Mucosa of rectum (tissue), 2 donors: ENCODE measurements around the gene DCST2.

Experiments
- H3K27ac ChIP-seq, 2 donors: one replicate each; pipeline ENCODE4 v1.7.0; 2013; ENCODE audit warnings: inconsistent platforms in 2 of 2, low read depth in 2 of 2, low read length in 2 of 2
- H3K27me3 ChIP-seq, 2 donors: one replicate each; pipeline ENCODE4 v1.7.0; 2013; ENCODE audit warnings: low read length in 2 of 2; ENCODE audit not compliant: control insufficient read depth in 2 of 2, insufficient read depth in 2 of 2
- H3K36me3 ChIP-seq, 2 donors: one replicate each; pipeline ENCODE4 v1.7.0; 2013; ENCODE audit warnings: low read length in 2 of 2; ENCODE audit not compliant: control insufficient read depth in 2 of 2, insufficient read depth in 2 of 2
- H3K4me1 ChIP-seq, 2 donors: one replicate each; pipeline ENCODE4 v1.7.0; 2013; ENCODE audit warnings: low read length in 2 of 2, mild to moderate bottlenecking in 1 of 2; ENCODE audit not compliant: control insufficient read depth in 2 of 2, insufficient read depth in 2 of 2
- H3K4me3 ChIP-seq, 2 donors: one replicate each; pipeline ENCODE4 v1.7.0; 2013; ENCODE audit warnings: low read length in 2 of 2
- H3K9ac ChIP-seq, 2 donors: one replicate each; pipeline ENCODE4 v1.7.0; 2013; ENCODE audit warnings: low read length in 2 of 2, low read depth in 1 of 2, mild to moderate bottlenecking in 1 of 2
- H3K9me3 ChIP-seq, 2 donors: one replicate each; pipeline ENCODE4 v1.7.0; 2013; ENCODE audit warnings: low read length in 2 of 2; ENCODE audit not compliant: control insufficient read depth in 2 of 2
- donor health status: healthy.
- donor health status: Normal muscosa, but diverticular disease.

Gene DCST2

GRCh38 chr1:155077758-155078445, 44.3 kb upstream of the DCST2 start:
- H3K27me3 ChIP-seq, result peaks cover 7 to 13% of the 10 kb centered on the region in 2 donors
- no peak overlapping the region for H3K27ac ChIP-seq
- H3K4me3 ChIP-seq, result peak overlapping the region in 1 of 2 donors; percentile 18
- no peaks in the 10 kb centered on the region for H3K36me3 ChIP-seq
- H3K9ac ChIP-seq, result peak overlapping the region in 1 of 2 donors; percentile 90
- H3K9me3 ChIP-seq, result no peaks in the 10 kb centered on the region
- H3K4me1 ChIP-seq, result peaks cover 26 to 45% of the 10 kb centered on the region in 2 donors

- H3K4me1 ChIP-seq, result peaks cover 21 to 39% of the 10 kb centered on the region in 2 donors
- H3K27me3 ChIP-seq, result peaks cover 3 to 11% of the 10 kb centered on the region in 2 donors
- H3K9ac ChIP-seq, result no peak overlapping the region
- no peaks in the 10 kb centered on the region for H3K9me3 ChIP-seq
- H3K36me3 ChIP-seq, result no peaks in the 10 kb centered on the region
- H3K27ac ChIP-seq, result no peak overlapping the region
- H3K4me3 ChIP-seq, result no peak overlapping the region
These were observed 43.8 kb upstream of the DCST2 start for GRCh38 chr1:155077346-155077745.

GRCh38 chr1:155076371-155076770, 42.8 kb upstream of the DCST2 start:
- no peaks in the 10 kb centered on the region for H3K36me3 ChIP-seq

GRCh38 chr1:155075535-155075934, 42.0 kb upstream of the DCST2 start:
- peaks cover 0 to 4% of the 10 kb centered on the region in 2 donors for H3K27me3 ChIP-seq
- no peak overlapping the region for H3K4me3 ChIP-seq
- H3K9ac ChIP-seq, result no peak overlapping the region
- H3K4me1 ChIP-seq, result peaks cover 10 to 30% of the 10 kb centered on the region in 2 donors
- H3K9me3 ChIP-seq, result no peaks in the 10 kb centered on the region
- H3K27ac ChIP-seq, result no peak overlapping the region
- H3K36me3 ChIP-seq, result no peaks in the 10 kb centered on the region

More at GRCh38 chr1:155076371-155076770, 42.8 kb upstream of the DCST2 start:
- Histone ChIP-seq H3K9ac (no peak overlapping the region), H3K4me3 (no peak overlapping the region), H3K27ac (no peak overlapping the region), H3K4me1 (peaks cover 12 to 34% of the 10 kb centered on the region in 2 donors), H3K27me3 (peaks cover 3 to 9% of the 10 kb centered on the region in 2 donors), H3K9me3 (no peaks in the 10 kb centered on the region)

GRCh38 chr1:155073377-155074242, 40.0 kb upstream of the DCST2 start:
- Histone ChIP-seq H3K4me3 (no peak overlapping the region), H3K36me3 (peaks cover 4 to 9% of the 10 kb centered on the region in 2 donors), H3K4me1 (peaks cover 15 to 19% of the 10 kb centered on the region in 2 donors), H3K27ac (no peak overlapping the region), H3K27me3 (no peaks in the 10 kb centered on the region), H3K9ac (no peak overlapping the region), H3K9me3 (no peaks in the 10 kb centered on the region)

GRCh38 chr1:155072531-155073289, 39.1 kb upstream of the DCST2 start:
- H3K4me3 ChIP-seq, result no peak overlapping the region
- peaks cover 4 to 16% of the 10 kb centered on the region in 2 donors for H3K36me3 ChIP-seq
- H3K27me3 ChIP-seq, result no peaks in the 10 kb centered on the region
- H3K9ac ChIP-seq, result no peak overlapping the region
- peaks cover 15 to 16% of the 10 kb centered on the region in 2 donors for H3K4me1 ChIP-seq
- H3K27ac ChIP-seq, result no peak overlapping the region
- no peaks in the 10 kb centered on the region for H3K9me3 ChIP-seq

GRCh38 chr1:155071701-155072100, 38.1 kb upstream of the DCST2 start:
- peak overlapping the region; percentile 34 to 73 for H3K9ac ChIP-seq
- peaks cover 7 to 17% of the 10 kb centered on the region in 2 donors for H3K36me3 ChIP-seq
- peaks cover 11 to 15% of the 10 kb centered on the region in 2 donors for H3K4me1 ChIP-seq
- H3K9me3 ChIP-seq, result no peaks in the 10 kb centered on the region
- H3K4me3 ChIP-seq, result peak overlapping the region in 1 of 2 donors; percentile 72
- peak overlapping the region in 1 of 2 donors; percentile 67 for H3K27ac ChIP-seq
- H3K27me3 ChIP-seq, result no peaks in the 10 kb centered on the region

- H3K27ac ChIP-seq, result peak overlapping the region; percentile 61 to 67
- peak overlapping the region; percentile 73 to 77 for H3K9ac ChIP-seq
- peak overlapping the region; percentile 65 to 72 for H3K4me3 ChIP-seq
- no peaks in the 10 kb centered on the region for H3K27me3 ChIP-seq
- H3K36me3 ChIP-seq, result peaks cover 7 to 21% of the 10 kb centered on the region in 2 donors
- no peaks in the 10 kb centered on the region for H3K9me3 ChIP-seq
- H3K4me1 ChIP-seq, result peaks cover 15 to 16% of the 10 kb centered on the region in 2 donors
These were observed 37.4 kb upstream of the DCST2 start for GRCh38 chr1:155070721-155071569.

- Histone ChIP-seq H3K27me3 (no peaks in the 10 kb centered on the region), H3K4me1 (peaks cover 16 to 17% of the 10 kb centered on the region in 2 donors), H3K36me3 (peaks cover 7 to 21% of the 10 kb centered on the region in 2 donors), H3K4me3 (peak overlapping the region; percentile 65 to 72), H3K27ac (peak overlapping the region; percentile 59 to 67), H3K9ac (peak overlapping the region; percentile 73 to 77), H3K9me3 (no peaks in the 10 kb centered on the region)
These were observed 36.6 kb upstream of the DCST2 start for GRCh38 chr1:155070158-155070621.
